A673 (cell line): Measurements from ENCODE around the gene FBXW5.

Source experiments
- EZH2 ChIP-seq: fragments of 200-600 bp; sonication (generic); IDR thresholded peaks from 2 replicates; pipeline ENCODE4 v1.6.1; 2017; ENCODE audit warnings: borderline replicate concordance, low read depth, mild to moderate bottlenecking, mixed read lengths, antibody characterized with exemption, low read length; ENCODE audit not compliant: poor library complexity, severe bottlenecking
- TF ChIP-seq, protein P1 (sequence below): fragments of 300-800, 200-600 bp; sonication (generic); conservative IDR thresholded peaks from 2 replicates; pipeline ENCODE4 v1.5.1; 2017; ENCODE audit warnings: low read depth, mild to moderate bottlenecking, antibody characterized with exemption, low read length, moderate library complexity, mixed read lengths

- TF ChIP-seq, protein P1, sequence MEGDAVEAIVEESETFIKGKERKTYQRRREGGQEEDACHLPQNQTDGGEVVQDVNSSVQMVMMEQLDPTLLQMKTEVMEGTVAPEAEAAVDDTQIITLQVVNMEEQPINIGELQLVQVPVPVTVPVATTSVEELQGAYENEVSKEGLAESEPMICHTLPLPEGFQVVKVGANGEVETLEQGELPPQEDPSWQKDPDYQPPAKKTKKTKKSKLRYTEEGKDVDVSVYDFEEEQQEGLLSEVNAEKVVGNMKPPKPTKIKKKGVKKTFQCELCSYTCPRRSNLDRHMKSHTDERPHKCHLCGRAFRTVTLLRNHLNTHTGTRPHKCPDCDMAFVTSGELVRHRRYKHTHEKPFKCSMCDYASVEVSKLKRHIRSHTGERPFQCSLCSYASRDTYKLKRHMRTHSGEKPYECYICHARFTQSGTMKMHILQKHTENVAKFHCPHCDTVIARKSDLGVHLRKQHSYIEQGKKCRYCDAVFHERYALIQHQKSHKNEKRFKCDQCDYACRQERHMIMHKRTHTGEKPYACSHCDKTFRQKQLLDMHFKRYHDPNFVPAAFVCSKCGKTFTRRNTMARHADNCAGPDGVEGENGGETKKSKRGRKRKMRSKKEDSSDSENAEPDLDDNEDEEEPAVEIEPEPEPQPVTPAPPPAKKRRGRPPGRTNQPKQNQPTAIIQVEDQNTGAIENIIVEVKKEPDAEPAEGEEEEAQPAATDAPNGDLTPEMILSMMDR = no peak
- no peak for TF ChIP-seq EZH2
Measured at GRCh38 chr9:136935651-136936050, 8.9 kb downstream of the FBXW5 start.
